ENCODE results near the gene DAB1.

GRCh38 chr1:57361516-57361915, 62.3 kb downstream of the DAB1 start:
- no peak for TF ChIP-seq CTCF (IDR thresholded peaks at IDR 0.05; ENCODE audit: insufficient read depth, low read length, poor library complexity, severe bottlenecking)
- TF ChIP-seq EZH2phosphoT487 (conservative IDR thresholded peaks at IDR 0.05; ENCODE audit: low read length) = no peak
